Activated CD4-positive, alpha-beta T cell treated with anti-CD3 and anti-CD28 coated beads, Interleukin-2, amount 10 ng/mL, durations not matched to agents 7 days and 5 days (primary cell): ENCODE results near the gene UQCR11. TPM values are rescaled to one million over a fixed set of nuclear protein-coding genes. Genes with fewer than 3 reads are reported as not detected.

Source experiments
- CTCF ChIA-PET: fragments of 350-600 bp; sonication (Branson Sonifier 250); formaldehyde crosslinking; loops from one replicate; lab custom pipeline; 2021; ENCODE audit warnings: antibody characterized with exemption; lab: Charles Lee
- POLR2A ChIA-PET: fragments of 350-600 bp; sonication (Branson Sonifier 250); formaldehyde crosslinking; loops from one replicate; lab custom pipeline; 2021; ENCODE audit warnings: antibody characterized with exemption; lab: Charles Lee
- DNase-seq: peaks from one replicate; pipeline ENCODE4 v3.0.0-alpha.2; 2020
- H3K27ac Mint-ChIP-seq: one replicate; pipeline ENCODE4 v1.8.0; 2021; ENCODE audit warnings: mild to moderate bottlenecking, moderate library complexity, mixed read lengths
- H3K27me3 Mint-ChIP-seq: one replicate; pipeline ENCODE4 v1.8.0; 2021; ENCODE audit warnings: mixed read lengths
- H3K36me3 Mint-ChIP-seq: one replicate; pipeline ENCODE4 v1.8.0; 2021; ENCODE audit warnings: low read depth, mixed read lengths
- H3K4me1 Mint-ChIP-seq: one replicate; pipeline ENCODE4 v1.8.0; 2021; ENCODE audit warnings: mixed read lengths
- H3K4me3 Mint-ChIP-seq: one replicate; pipeline ENCODE4 v1.8.0; 2021; ENCODE audit warnings: mild to moderate bottlenecking, moderate library complexity, mixed read lengths
- H3K9me3 Mint-ChIP-seq: one replicate; pipeline ENCODE4 v1.8.0; 2021; ENCODE audit warnings: mixed read lengths
- total RNA-seq, 2 experiments: library from RNA; stranded (reverse); gene quantifications; one replicate each; pipeline ENCODE4 v1.2.3, GENCODE V29; 2021

UQCR11 gene
- total RNA-seq, 2 experiments from 2014 or later = 144 to 184 TPM

GRCh38 chr19:1591421-1592023, 13.7 kb downstream of the UQCR11 start:
- POLR2A ChIA-PET = no interaction called here
- no peaks in the 10 kb centered on the region for H3K9me3 Mint-ChIP-seq
- CTCF ChIA-PET = interaction anchor here (0.8 to 1.5 kb wide), 3 partner anchors 14 to 134 kb away, joined by 3 to 4 read pairs (median 3); partner anchors contain the start of gene UQCR11
- DNase-seq = no peak
- H3K4me1 Mint-ChIP-seq = peaks cover 21% of the 10 kb centered on the region
- H3K4me3 Mint-ChIP-seq = peak overlapping the region; percentile 86
- peak overlapping the region; percentile 93 for H3K27ac Mint-ChIP-seq
- H3K36me3 Mint-ChIP-seq = peaks cover 2% of the 10 kb centered on the region
- no peaks in the 10 kb centered on the region for H3K27me3 Mint-ChIP-seq

GRCh38 chr19:1590641-1591397, 14.4 kb downstream of the UQCR11 start:
- Mint-ChIP-seq H3K27ac (peak overlapping the region; percentile 93), H3K4me3 (peak overlapping the region; percentile 86), H3K36me3 (peaks cover 3% of the 10 kb centered on the region), H3K4me1 (peaks cover 21% of the 10 kb centered on the region), H3K9me3 (no peaks in the 10 kb centered on the region), H3K27me3 (no peaks in the 10 kb centered on the region)
- CTCF ChIA-PET = interaction anchor here (0.8 to 1.5 kb wide), 3 partner anchors 14 to 133 kb away, joined by 3 to 4 read pairs (median 3); partner anchors contain the start of gene UQCR11
- POLR2A ChIA-PET = no interaction called here
- peak; percentile 39 for DNase-seq

- Mint-ChIP-seq H3K27me3 (no peaks in the 10 kb centered on the region), H3K4me3 (no peak overlapping the region), H3K36me3 (peaks cover 6% of the 10 kb centered on the region), H3K27ac (no peak overlapping the region), H3K4me1 (peaks cover 17% of the 10 kb centered on the region), H3K9me3 (no peaks in the 10 kb centered on the region)
- ChIA-PET CTCF (interaction anchor here (1.1 to 1.4 kb wide), 4 partner anchors 16 to 42 kb away, joined by 3 to 7 read pairs (median 6); no protein-coding TSS in a partner anchor), POLR2A (no interaction called here)
- no peak for DNase-seq
These were observed 17.4 kb downstream of the UQCR11 start for GRCh38 chr19:1587872-1588271.

GRCh38 chr19:1585243-1585580, 20.1 kb downstream of the UQCR11 start:
- ChIA-PET CTCF (interaction anchor here (1.3 kb wide), 1 partner anchor 8 kb away, joined by 3 read pairs; no protein-coding TSS in a partner anchor), POLR2A (no interaction called here)
- no peaks in the 10 kb centered on the region for H3K9me3 Mint-ChIP-seq
- no peaks in the 10 kb centered on the region for H3K27me3 Mint-ChIP-seq
- no peak overlapping the region for H3K27ac Mint-ChIP-seq
- no peak overlapping the region for H3K4me3 Mint-ChIP-seq
- peaks cover 5% of the 10 kb centered on the region for H3K4me1 Mint-ChIP-seq
- peaks cover 9% of the 10 kb centered on the region for H3K36me3 Mint-ChIP-seq
- DNase-seq = no peak

GRCh38 chr19:1584500-1585242, 20.6 kb downstream of the UQCR11 start:
- POLR2A ChIA-PET = no interaction called here
- DNase-seq = no peak
- CTCF ChIA-PET = interaction anchor here (1.3 kb wide), 1 partner anchor 8 kb away, joined by 3 read pairs; no protein-coding TSS in a partner anchor
- H3K36me3 Mint-ChIP-seq = peaks cover 9% of the 10 kb centered on the region
- no peak overlapping the region for H3K27ac Mint-ChIP-seq
- H3K27me3 Mint-ChIP-seq = no peaks in the 10 kb centered on the region
- no peak overlapping the region for H3K4me3 Mint-ChIP-seq
- H3K9me3 Mint-ChIP-seq = no peaks in the 10 kb centered on the region
- peaks cover 1% of the 10 kb centered on the region for H3K4me1 Mint-ChIP-seq

GRCh38 chr19:1582201-1582600, 23.1 kb downstream of the UQCR11 start:
- Mint-ChIP-seq H3K27me3 (no peaks in the 10 kb centered on the region), H3K36me3 (peaks cover 12% of the 10 kb centered on the region), H3K27ac (no peak overlapping the region), H3K4me3 (no peak overlapping the region), H3K9me3 (no peaks in the 10 kb centered on the region), H3K4me1 (no peaks in the 10 kb centered on the region)
- no peak for DNase-seq
- ChIA-PET POLR2A (no interaction called here), CTCF (interaction anchor here (1.1 kb wide), 1 partner anchor 11 kb away, joined by 5 read pairs; no protein-coding TSS in a partner anchor)

- H3K36me3 Mint-ChIP-seq = peaks cover 11% of the 10 kb centered on the region
- POLR2A ChIA-PET = no interaction called here
- no peaks in the 10 kb centered on the region for H3K27me3 Mint-ChIP-seq
- H3K9me3 Mint-ChIP-seq = no peaks in the 10 kb centered on the region
- DNase-seq = no peak
- H3K4me3 Mint-ChIP-seq = no peak overlapping the region
- CTCF ChIA-PET = interaction anchor here (0.6 to 0.7 kb wide), 2 partner anchors 36 to 95 kb away, joined by 3 read pairs; no protein-coding TSS in a partner anchor
- H3K4me1 Mint-ChIP-seq = no peaks in the 10 kb centered on the region
- no peak overlapping the region for H3K27ac Mint-ChIP-seq
These were observed 24.3 kb downstream of the UQCR11 start for GRCh38 chr19:1580957-1581356.

GRCh38 chr19:1580382-1580781, 24.9 kb downstream of the UQCR11 start:
- ChIA-PET CTCF (no interaction called here), POLR2A (no interaction called here)
- H3K36me3 Mint-ChIP-seq = peaks cover 10% of the 10 kb centered on the region

GRCh38 chr19:1579222-1579621, 26.0 kb downstream of the UQCR11 start:
- POLR2A ChIA-PET = no interaction called here
- H3K9me3 Mint-ChIP-seq = no peaks in the 10 kb centered on the region
- no peaks in the 10 kb centered on the region for H3K4me1 Mint-ChIP-seq
- H3K27ac Mint-ChIP-seq = no peak overlapping the region
- peaks cover 6% of the 10 kb centered on the region for H3K36me3 Mint-ChIP-seq
- DNase-seq = no peak
- no peak overlapping the region for H3K4me3 Mint-ChIP-seq
- no peaks in the 10 kb centered on the region for H3K27me3 Mint-ChIP-seq
- CTCF ChIA-PET = interaction anchor here (0.6 to 1.0 kb wide), 2 partner anchors 23 to 45 kb away, joined by 3 read pairs; no protein-coding TSS in a partner anchor

More at GRCh38 chr19:1580382-1580781, 24.9 kb downstream of the UQCR11 start:
- H3K4me1 Mint-ChIP-seq = no peaks in the 10 kb centered on the region
- H3K27me3 Mint-ChIP-seq = no peaks in the 10 kb centered on the region
- no peak overlapping the region for H3K27ac Mint-ChIP-seq
- no peak for DNase-seq
- no peaks in the 10 kb centered on the region for H3K9me3 Mint-ChIP-seq
- no peak overlapping the region for H3K4me3 Mint-ChIP-seq

- no peaks in the 10 kb centered on the region for H3K9me3 Mint-ChIP-seq
- no peaks in the 10 kb centered on the region for H3K4me1 Mint-ChIP-seq
- no peaks in the 10 kb centered on the region for H3K27me3 Mint-ChIP-seq
- ChIA-PET POLR2A (no interaction called here), CTCF (interaction anchor here (1.0 kb wide), 1 partner anchor 24 kb away, joined by 3 read pairs; no protein-coding TSS in a partner anchor)
- no peak overlapping the region for H3K27ac Mint-ChIP-seq
- peaks cover 6% of the 10 kb centered on the region for H3K36me3 Mint-ChIP-seq
- no peak for DNase-seq
- H3K4me3 Mint-ChIP-seq = no peak overlapping the region
These were observed 27.2 kb downstream of the UQCR11 start for GRCh38 chr19:1577929-1578618.

- CTCF ChIA-PET = no interaction called here
- POLR2A ChIA-PET = no interaction called here
- H3K36me3 Mint-ChIP-seq = peaks cover 6% of the 10 kb centered on the region
- no peaks in the 10 kb centered on the region for H3K4me1 Mint-ChIP-seq
- H3K4me3 Mint-ChIP-seq = no peak overlapping the region
- H3K27ac Mint-ChIP-seq = no peak overlapping the region
- no peak for DNase-seq
- no peaks in the 10 kb centered on the region for H3K27me3 Mint-ChIP-seq
- H3K9me3 Mint-ChIP-seq = no peaks in the 10 kb centered on the region
These were observed 28.0 kb downstream of the UQCR11 start for GRCh38 chr19:1577090-1577928.
